GM04504 (cell line): ENCODE data around the gene PLD1.

Experiments
- DNase-seq: peaks from one replicate; pipeline ENCODE4 v3.0.0-alpha.2; 2012; ENCODE audit warnings: low read depth

The PLD1 gene

DNA sequence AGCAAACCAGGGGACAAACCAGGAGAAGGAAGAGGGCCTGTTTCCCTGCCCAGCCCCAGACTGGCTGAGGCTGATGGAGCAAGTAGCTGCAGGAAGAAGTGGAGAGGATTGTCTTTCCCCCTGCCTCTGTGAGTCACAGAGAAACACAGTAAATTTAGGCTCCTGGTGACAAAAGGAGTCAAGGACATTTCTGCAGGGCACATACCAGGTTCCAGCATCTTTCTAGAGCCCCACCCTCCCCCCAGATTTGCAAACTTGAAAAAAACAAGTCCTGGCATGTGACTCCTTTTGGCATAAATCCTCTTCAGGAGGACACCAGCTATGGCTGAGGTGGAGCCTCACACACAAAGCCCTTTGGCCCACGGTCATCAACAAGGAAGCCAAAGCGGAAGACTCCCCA lies 17.8 kb downstream of the PLD1 start:
- no peak for DNase-seq

DNA sequence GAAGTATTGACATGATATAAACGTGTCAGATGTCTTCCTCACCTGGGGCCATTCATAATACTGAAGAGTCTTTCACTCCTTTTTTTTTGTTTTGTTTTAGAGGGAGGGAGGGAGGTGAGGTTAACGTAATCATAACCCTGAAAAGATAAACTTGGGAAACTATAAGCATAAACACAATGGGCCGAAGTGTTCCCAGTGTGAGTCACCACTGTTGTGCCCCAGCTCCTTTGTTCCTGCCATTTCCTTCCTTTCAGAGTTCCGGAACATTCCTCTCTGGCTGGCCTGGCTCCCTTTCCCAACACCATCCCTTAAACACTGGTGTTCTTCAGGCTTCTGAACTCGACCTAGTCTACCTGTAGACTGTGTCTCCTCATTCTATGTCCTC lies 18.6 kb downstream of the PLD1 start:
- DNase-seq: no peak

DNA sequence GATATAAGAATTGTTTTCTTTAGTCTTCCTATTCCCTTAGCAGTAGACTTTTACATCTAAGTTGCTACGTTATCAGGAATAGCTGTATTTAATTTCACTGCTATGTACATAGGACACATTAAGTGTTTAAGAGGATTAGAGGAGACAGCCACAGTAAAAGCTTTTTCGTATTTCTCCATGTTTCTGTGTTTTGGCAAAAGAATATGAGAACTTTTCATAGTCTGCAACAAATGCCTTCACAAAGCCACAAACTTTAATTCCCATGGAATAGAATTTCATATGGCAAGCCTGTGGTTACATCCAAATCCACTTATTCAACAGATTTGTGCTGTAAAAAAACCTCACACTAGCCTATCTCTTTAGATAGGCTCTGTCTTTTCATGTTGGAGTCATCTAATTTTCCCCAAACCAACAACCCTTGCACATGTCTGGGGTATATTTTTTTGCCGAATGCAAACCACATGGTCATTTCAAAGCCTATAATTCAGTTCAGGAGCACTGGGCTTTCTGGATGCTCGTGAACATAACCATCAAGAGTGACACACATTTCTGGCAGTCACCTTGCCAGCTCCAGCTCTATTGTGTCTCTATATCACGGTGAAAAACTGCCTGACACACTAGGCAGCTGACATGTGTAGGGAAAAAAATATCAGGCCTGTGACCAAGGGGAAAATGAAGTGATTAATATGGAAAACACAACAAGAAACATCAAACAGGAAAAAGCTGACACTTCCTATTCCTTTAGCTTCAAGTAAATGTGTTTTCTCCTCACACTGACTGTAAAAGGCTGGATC lies 19.2 kb downstream of the PLD1 start:
- DNase-seq: no peak

DNA sequence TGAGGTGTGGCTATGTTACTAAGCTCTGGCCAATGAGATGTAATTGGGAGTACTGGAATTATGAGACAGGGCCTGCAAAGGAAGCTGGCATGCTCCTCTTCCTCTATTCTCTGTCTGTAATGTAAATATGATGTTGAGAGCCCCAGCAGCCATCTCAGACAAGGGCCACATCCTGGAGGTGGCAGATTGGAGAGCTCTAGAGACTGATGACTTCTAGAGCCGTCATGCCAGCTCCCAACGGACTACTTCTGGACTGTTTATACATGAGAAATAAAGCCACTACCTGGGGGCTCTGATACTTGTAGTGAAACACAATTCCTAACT lies 19.7 kb downstream of the PLD1 start:
- DNase-seq: no peak

DNA sequence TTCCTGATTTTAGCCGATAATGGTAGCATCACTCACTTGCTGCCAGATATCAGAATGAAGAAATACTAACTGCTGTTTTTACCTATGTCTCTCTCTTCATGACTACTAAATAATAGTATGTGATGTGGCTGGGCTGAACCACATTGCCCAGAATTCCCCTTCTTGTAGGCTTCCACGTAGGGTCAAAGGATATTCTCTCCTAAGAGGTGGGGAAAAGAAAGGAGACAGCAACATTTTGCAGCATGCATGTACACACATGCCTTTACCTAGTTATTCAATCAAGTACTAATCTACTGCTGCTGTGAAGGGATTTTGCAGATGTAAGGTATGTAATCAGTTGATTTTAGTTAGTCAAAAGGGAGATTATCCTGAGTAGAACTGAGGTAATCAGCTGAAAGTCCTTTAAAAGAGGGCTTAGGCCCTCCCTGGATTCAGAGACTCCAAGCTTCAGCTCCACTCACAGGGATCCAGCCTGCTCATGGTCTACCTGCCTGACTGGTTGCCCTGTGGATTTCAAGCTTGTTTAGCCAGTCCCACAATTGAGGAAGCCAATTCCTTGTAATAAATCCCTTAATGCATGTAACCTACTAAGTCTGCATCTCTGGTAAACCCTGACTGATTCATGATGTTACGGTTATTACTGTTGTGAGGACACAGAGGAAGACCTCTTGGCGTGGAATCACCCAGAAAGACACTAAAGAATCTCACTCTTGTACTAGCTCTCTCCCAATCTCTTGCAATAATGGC lies 20.4 kb downstream of the PLD1 start:
- DNase-seq: no peak

DNA sequence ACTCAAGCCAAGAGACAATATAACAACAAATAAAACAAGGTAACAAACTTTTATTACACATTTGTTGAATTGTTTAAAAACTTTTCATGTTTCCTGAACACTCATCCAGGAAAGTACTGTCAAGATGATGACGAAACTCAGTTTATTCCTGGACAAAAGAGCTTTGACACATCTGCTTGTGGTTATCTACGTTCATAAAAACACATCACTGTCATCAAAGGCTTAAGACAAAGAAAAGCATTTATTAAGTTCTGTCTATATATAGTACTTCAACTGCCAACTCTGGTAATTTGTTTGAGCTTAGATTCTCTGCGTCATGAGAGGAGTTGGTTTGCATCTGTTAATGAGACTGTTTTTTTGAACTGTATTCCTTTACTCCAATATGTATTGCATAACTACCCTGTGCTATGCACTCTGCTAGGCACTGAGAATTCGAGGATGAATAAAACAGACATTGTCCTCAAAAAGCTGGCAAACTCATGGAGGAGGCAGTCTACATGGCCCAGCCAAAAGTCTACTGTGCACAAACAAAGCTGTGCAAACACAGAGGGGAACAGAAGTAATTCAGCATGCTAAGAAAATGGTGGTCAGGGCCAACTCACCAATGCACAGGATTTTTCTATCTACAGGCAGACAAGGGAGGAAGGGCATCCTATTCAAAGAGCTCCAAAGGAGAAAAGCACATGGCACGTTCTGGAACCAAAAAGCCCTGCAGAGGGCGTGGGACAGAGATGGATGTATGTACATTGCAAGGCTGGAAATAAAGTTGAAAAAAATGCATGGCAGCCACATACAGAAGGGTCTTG lies 21.5 kb downstream of the PLD1 start:
- DNase-seq: peak; percentile 94

DNA sequence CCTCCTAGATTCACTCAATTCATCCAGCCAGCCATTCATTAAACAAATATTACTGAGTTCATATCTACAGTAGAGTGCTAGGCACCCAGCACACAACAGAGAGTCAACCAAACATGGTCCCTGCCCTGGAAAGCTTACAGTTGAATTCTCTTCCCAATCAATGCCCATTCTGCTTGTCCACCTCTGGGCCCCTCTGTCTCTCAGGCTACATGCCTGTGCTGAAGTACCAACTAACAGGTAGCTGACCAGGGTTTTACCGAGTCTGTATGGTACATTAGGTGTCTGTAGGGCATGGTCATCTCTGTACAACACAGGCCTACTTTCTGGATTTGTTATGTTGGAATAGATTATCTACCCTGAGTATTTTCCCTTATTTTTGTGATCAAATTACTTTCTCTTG lies 23.3 kb downstream of the PLD1 start:
- no peak for DNase-seq

DNA sequence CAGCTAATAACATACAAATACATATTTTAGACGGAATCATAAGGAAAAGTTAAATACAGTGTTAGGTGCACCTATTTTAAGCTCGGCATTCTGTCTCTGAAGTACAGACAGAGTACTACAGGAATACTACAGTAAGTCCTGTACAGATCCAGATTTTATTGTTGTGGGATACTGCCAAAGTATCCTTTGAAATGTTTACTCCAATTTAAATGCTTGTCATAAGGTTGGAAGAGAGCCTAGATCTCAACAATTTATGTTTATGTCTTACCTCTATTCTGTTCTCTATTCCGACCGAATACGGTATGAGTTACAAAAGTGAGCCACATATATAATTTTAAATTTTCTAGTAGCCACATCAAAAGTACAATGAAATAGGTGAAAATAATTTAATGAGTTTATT lies 25.3 kb downstream of the PLD1 start:
- DNase-seq: no peak

DNA sequence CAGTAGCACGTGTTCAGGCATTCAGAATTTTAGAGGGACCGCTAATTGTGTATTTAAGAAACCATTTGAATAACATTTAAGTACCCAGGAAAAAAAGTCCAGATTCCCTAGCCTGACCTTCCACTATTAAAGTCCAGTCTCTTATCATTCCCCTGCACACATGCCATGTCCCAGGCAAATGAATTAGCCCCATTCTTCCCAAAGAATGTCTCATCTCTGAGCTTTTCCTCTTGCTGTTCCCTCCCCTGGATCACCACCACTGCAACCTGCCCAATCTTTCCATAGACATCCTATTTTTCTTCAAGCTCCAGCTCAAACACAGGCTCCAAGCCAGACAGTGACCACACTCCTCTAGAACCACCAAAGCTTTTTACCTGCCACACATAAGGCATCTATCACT lies 25.9 kb downstream of the PLD1 start:
- no peak for DNase-seq

DNA sequence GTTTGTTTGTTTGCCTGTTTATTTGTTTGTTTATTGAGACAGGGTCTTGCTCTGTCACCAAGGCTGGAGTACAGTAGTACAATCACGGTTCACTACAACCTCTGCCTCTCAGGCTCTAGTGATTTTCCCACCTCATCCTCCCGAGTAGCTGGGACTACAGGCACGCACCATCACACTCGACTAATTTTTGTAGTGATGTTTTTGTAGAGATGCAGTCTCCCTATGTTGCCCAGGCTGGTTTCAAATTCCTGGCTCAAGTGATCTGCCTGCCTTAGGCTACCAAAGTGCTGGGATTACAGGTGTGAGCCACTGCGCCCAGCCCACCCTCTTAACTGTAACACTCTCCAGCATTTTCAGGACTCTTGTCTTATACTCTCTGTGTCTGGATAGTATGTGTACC lies 26.7 kb downstream of the PLD1 start:
- DNase-seq: no peak

DNA sequence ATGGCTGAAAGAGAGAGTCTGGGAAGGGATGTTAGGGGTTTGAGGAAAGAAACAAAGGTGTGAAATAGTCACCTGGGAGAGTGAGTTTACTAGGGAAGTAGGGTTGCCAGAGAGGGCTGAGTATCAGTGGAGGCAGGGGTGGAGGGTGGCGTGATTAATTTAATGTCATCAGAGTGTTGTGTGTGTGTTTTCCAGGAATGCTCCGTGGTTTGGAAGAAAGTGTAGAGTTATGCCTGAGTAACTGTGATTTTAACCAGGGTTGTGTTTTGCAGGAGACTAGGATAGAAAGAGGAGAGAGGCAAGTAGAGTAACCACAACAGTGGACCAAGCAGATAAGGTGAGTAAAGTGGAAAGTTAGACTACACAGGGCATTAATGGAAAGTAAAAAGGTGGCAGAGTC lies 27.2 kb downstream of the PLD1 start:
- no peak for DNase-seq

DNA sequence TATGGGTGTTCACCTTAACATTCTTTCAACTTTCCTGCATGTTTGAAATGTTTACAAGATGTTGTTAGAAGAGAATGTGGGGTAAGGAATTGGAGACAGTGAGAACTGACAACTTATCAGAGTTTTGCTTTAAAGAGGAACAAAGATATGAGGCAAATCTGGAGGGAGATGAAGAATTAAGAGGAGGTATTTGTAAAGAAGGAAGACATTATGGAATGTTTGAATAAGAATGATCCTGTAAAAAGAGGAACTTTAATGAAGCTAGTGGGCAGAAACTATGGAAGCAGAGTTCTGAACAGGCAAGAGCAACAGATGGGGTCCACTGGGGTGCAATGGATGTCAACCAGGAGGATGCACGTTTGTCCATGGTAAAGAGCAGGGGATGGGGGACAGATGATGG lies 27.7 kb downstream of the PLD1 start:
- DNase-seq: no peak

DNA sequence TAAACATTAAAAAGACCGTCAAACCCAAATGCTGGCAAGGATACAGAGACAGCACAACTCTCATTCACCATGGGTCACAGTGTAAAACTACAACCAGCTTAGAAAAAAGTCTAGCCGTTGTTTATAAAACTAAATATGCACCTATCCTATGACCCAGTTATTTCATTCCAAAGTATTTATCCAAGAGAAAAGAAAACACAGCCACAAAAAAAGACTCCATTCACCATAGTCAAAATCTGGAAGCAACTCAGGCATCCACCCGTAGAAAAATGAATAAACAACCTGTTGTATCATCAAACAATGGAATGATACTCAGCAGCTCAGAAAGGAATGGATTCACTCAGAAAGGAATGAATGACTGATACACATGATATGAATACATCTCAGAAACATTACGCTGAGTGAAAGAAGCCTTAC lies 28.6 kb downstream of the PLD1 start:
- no peak for DNase-seq

DNA sequence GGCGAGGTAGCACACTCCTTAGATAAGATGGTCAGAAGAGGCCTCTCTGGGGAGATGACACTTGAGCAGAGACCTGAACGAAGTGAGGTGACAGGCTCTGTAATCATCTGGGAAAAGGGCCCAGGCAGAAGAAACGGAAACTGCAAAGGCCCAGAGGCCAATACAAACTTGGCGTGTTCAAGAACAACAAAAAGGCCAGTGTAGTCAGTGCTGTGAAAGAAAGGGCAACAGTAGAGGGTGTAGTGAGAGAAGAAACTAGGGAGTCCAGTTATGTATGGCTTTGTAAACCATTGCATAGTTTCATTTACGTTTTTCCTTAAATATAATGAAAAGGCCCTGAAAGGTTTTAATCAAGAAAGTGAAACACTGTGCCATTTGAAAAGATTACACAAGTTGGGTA lies 31.8 kb downstream of the PLD1 start:
- no peak for DNase-seq

DNA sequence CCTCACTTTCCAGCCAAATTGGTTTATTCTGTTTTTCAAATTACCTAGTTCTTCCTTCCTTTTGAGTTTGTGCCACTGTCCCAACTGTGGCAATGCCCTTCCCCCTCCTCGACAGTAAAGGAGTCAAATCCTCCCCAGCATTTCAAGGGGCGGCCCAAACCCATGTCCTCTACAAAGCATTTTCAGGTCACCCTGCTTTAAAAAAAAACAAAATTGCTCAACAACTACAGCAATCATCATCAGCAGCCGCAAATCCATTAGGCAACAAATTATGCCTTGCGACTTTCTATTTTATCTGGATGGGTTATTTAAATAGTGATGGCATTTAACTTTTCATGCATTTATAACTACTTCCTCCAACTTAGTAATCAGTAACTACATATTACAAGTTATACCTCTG lies 32.7 kb downstream of the PLD1 start:
- no peak for DNase-seq

DNA sequence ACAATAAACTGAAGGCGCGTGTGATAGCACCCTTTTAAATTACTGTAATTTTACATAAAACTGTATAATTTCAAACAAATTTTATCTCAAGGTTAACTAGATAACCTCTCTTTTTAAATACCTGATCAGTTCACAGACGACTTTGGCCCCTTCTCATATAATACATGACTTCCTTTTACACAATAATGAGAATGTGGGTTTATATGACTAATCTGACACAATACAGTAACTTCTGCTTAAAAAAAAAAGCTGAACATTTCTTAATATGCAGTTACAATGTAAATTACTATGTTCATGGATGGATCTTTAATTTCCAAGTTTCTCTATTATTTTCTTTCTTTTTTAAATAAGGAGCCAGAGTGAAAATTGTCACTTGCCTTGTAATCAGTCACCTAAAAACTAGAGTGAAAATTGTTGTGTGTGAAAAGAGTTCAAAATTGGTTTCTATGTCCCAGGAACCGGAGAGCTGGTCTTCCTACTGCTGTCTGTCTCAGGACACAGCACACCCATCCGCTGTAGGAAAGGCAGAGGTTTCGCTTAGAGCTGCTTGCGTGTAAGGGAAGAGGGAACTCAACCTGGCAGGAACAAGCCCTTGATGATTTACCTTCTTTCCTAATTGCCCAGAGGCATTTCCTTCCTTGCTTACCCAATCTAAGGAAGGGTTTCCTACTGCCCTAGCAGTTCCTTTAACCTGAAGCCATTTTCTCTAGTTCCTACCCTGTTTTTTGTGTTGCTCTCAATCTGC lies 33.3 kb downstream of the PLD1 start:
- DNase-seq: no peak

DNA sequence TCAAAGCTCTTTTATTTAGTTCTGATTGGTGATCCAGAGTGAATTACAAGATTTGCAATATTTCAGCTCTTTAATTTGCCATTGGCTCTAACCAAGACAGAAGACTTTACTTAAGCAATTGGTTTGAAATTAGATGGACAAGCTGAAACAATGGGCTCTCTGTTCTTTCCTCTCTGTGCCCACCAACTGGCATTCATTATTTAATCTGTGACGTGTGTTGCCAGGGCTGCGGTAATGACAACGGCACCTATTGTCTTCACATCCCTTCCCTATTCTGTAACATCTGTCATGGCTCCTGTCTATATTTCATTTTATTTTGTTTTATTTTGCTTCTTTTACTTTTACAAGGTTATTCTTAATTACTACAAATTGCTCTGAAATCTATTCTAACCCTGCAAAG lies 33.9 kb downstream of the PLD1 start:
- no peak for DNase-seq

DNA sequence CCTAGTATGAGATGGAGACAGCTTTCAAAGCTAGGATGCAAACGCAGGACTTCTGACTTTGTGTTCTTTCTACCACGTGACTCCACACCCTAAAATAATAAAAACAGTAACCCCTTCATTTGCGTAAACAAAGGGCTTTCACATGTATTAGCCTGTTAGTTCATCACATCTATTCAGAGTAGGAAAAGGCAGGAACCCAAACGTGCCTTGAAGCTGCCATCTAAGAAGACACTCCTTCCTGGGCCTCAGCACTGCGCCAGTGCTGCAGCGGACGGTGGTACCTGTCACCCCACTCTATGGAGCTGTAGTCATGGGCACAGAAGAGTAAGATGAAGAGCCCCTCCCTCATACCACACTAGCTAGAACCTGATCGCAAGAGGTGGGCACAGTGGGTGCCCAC lies 34.3 kb downstream of the PLD1 start:
- no peak for DNase-seq

DNA sequence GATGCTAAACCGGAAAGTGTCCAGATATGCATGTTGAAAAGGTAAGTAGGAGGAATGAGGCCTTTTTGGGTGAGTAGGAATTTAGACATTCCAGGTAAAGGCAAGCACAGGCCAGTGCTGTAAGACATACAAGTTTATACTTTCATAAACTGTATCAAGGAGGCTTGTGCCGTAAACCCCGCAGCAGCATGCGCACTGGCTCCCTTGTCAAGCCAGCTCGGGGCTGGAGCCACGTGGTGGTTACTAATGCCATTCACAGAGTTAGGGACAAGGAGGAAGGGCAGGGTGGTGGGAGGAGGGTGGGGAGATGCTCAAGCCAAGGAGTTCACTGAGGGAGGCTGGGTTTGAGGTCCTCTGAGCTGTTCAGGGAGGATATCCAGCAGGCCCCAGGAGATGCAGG lies 35.8 kb downstream of the PLD1 start:
- DNase-seq: no peak

DNA sequence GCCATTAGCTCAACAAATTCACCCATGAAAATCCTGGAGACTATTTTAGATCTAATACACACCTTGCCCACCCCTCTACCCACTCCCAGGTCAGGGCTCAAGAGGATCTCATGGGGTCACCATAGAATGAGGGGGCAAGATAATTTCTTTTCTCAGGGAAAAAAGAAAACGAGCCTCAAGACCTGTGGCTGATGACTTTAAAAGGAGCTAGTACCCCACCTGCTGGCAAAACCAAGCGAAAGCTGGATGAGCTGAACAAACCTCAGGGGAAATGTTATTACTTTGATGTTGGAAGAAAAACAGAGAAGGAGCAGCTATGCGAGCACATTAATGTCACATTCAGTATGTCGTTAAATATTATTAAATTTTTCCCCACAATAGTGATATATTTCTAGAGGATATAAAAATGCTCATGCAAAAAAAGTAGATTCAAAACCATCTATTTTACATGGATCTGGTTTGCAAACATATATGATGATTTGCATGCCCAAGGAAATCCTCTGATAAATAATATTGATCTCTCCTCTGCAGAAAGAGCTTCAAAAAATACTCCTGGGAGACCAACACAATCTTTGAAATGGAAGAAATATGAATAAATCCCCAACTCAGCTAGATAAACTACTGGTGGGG lies 37.7 kb downstream of the PLD1 start:
- peak; percentile 27 for DNase-seq

DNA sequence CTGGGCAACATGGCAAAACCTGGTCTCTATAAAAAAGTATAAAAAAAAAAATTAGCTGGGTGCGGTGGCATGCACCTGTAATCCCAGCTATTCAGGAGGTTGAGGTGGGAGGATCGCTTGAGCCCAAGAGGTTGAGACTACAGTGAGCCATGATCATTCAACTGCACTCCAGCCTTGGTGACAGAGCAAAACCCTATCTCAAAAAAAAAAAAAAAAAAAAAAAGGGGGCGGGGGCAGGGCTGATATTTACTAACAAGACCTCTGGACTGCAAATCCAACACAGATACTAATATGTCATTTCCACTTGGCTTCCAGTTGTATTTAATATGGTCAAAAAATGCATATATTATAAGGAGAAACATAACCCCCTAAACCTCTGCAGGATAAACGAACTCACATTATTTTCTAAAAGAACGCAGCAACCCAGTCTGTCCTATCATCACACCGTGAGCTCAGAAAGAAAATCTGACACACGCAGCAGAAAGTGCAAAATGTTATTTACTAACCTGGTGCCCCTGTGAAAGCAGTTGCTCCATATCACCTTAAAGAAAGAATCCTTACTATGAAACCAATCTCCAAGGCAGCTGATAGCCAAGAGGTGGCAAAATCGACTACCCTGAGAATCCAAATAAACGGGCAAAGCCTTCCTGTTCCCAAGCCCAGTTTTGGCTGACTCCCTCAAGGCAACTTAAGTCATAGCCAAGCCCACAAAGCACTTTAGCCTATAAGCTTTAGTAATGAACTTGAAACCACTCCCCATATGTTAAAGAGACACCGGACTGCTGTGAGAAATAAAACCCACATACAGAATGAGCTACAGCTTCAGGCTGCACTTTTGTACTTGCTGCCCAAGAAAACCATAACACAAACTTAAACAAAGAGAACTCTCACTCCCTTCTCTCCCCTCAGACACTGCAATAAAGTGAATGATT lies 39.3 kb downstream of the PLD1 start:
- DNase-seq: no peak
